Type B pancreatic cell (in vitro differentiated cells): Measurements from ENCODE around the gene TBRG4. TPM values are rescaled to one million over a fixed set of nuclear protein-coding genes. Genes with fewer than 3 reads are reported as not detected.

Experiments used
- DNase-seq: peaks from one replicate; pipeline ENCODE4 v3.0.0; 2021; ENCODE audit warnings: mixed read lengths; ENCODE audit not compliant: unreplicated experiment; ENCODE audit errors: extremely low spot score
- H3K27ac Mint-ChIP-seq: 2 replicates; pipeline ENCODE4 v1.8.0; 2021; ENCODE audit warnings: mild to moderate bottlenecking, mixed read lengths
- H3K27me3 Mint-ChIP-seq: 2 replicates; pipeline ENCODE4 v1.8.0; 2021; ENCODE audit warnings: mixed read lengths
- H3K36me3 Mint-ChIP-seq: 2 replicates; pipeline ENCODE4 v1.8.0; 2021; ENCODE audit warnings: mixed read lengths
- H3K4me1 Mint-ChIP-seq: one replicate; pipeline ENCODE4 v1.8.0; 2021; ENCODE audit warnings: mixed read lengths; ENCODE audit not compliant: unreplicated experiment
- H3K4me3 Mint-ChIP-seq: 2 replicates; pipeline ENCODE4 v1.8.0; 2021; ENCODE audit warnings: mild to moderate bottlenecking, mixed read lengths
- H3K9me3 Mint-ChIP-seq: 2 replicates; pipeline ENCODE4 v1.8.0; 2021; ENCODE audit warnings: mixed read lengths
- CTCF ChIP-seq: fragments of 200-600 bp; sonication (generic); conservative IDR thresholded peaks from 2 replicates; pipeline ENCODE4 v1.5.0; 2021; ENCODE audit warnings: antibody characterized with exemption, mild to moderate bottlenecking
- total RNA-seq: library from RNA; stranded (reverse); gene quantifications from 2 replicates; pipeline ENCODE4 v1.2.1, GENCODE V29; 2021; ENCODE audit warnings: low replicate concordance

The TBRG4 gene
- total RNA-seq, 1 donor from 2014 or later, result 88.2 TPM

GRCh38 chr7:45073031-45073785, 38.3 kb downstream of the TBRG4 start:
- no peak for TF ChIP-seq CTCF

GRCh38 chr7:45072131-45073030, 39.1 kb downstream of the TBRG4 start:
- TF ChIP-seq CTCF, result no peak
- no peak for DNase-seq
- no peaks in the 10 kb centered on the region for H3K9me3 Mint-ChIP-seq
- no peaks in the 10 kb centered on the region for H3K4me1 Mint-ChIP-seq
- peaks cover 12% of the 10 kb centered on the region for H3K36me3 Mint-ChIP-seq
- no peak overlapping the region for H3K27ac Mint-ChIP-seq
- no peaks in the 10 kb centered on the region for H3K27me3 Mint-ChIP-seq
- H3K4me3 Mint-ChIP-seq, result no peak overlapping the region

More at GRCh38 chr7:45073031-45073785, 38.3 kb downstream of the TBRG4 start:
- H3K4me3 Mint-ChIP-seq, result no peak overlapping the region
- H3K27ac Mint-ChIP-seq, result no peak overlapping the region
- H3K4me1 Mint-ChIP-seq, result no peaks in the 10 kb centered on the region
- peaks cover 12% of the 10 kb centered on the region for H3K36me3 Mint-ChIP-seq
- no peaks in the 10 kb centered on the region for H3K27me3 Mint-ChIP-seq
- no peak for DNase-seq
- H3K9me3 Mint-ChIP-seq, result no peaks in the 10 kb centered on the region

GRCh38 chr7:45071528-45071927, 40.0 kb downstream of the TBRG4 start:
- no peak for TF ChIP-seq CTCF
- no peak overlapping the region for H3K27ac Mint-ChIP-seq
- no peaks in the 10 kb centered on the region for H3K9me3 Mint-ChIP-seq
- H3K4me3 Mint-ChIP-seq, result no peak overlapping the region
- no peak for DNase-seq
- H3K27me3 Mint-ChIP-seq, result no peaks in the 10 kb centered on the region
- H3K4me1 Mint-ChIP-seq, result no peaks in the 10 kb centered on the region
- H3K36me3 Mint-ChIP-seq, result peaks cover 12% of the 10 kb centered on the region

- no peak overlapping the region for H3K4me3 Mint-ChIP-seq
- peaks cover 18% of the 10 kb centered on the region for H3K36me3 Mint-ChIP-seq
- no peaks in the 10 kb centered on the region for H3K27me3 Mint-ChIP-seq
- no peak overlapping the region for H3K27ac Mint-ChIP-seq
- DNase-seq, result no peak
- H3K4me1 Mint-ChIP-seq, result no peaks in the 10 kb centered on the region
- no peak for TF ChIP-seq CTCF
- H3K9me3 Mint-ChIP-seq, result no peaks in the 10 kb centered on the region
Measured at GRCh38 chr7:45070254-45070642, 41.2 kb downstream of the TBRG4 start.

GRCh38 chr7:45069444-45070253, 41.8 kb downstream of the TBRG4 start:
- H3K4me1 Mint-ChIP-seq, result no peaks in the 10 kb centered on the region
- H3K27ac Mint-ChIP-seq, result no peak overlapping the region
- no peaks in the 10 kb centered on the region for H3K9me3 Mint-ChIP-seq
- H3K4me3 Mint-ChIP-seq, result no peak overlapping the region
- no peaks in the 10 kb centered on the region for H3K27me3 Mint-ChIP-seq
- TF ChIP-seq CTCF, result peak; percentile 35
- peaks cover 18% of the 10 kb centered on the region for H3K36me3 Mint-ChIP-seq
- DNase-seq, result no peak
